Measurements from ENCODE around the gene STX17. TPM values are rescaled to one million over a fixed set of nuclear protein-coding genes. Genes with fewer than 3 reads are reported as not detected.

The STX17 gene
- total and polyA plus RNA-seq, 10 of the 15 experiments (the other 5 are each of a cell fraction or from before 2014, with no cell fraction given), result 11.5 to 29.3 (median 20.0) TPM

- FAIRE-seq, result no peak
- no TSS peak for BruUV-seq (replicated peaks)
- Histone ChIP-seq H3K27ac (ENCODE audit: control insufficient read depth, insufficient read depth) (no peak overlapping the region), H3K9me3 (replicated peaks; ENCODE audit: control insufficient read depth, insufficient read depth, low read length) (no peaks in the 10 kb centered on the region), H3K4me1 (ENCODE audit: control insufficient read depth, insufficient read depth, low read length) (peaks cover 18% of the 10 kb centered on the region), H3K4me3 (no peak overlapping the region), H3K36me3 (ENCODE audit: control insufficient read depth in 2 of 2, insufficient read depth in 2 of 2, low read length in 1 of 2) (no peaks in the 10 kb centered on the region), H3K9ac (ENCODE audit: control insufficient read depth, insufficient read depth, low read length) (no peak overlapping the region), H3K27me3 (replicated peaks in 1 of 2; ENCODE audit: control insufficient read depth in 2 of 2, insufficient read depth in 2 of 2, low read length in 1 of 2) (no peaks in the 10 kb centered on the region), H3K79me2 (ENCODE audit: control insufficient read depth, insufficient read depth, low read length) (no peaks in the 10 kb centered on the region), H2AFZ (ENCODE audit: control insufficient read depth, low read depth, low read length) (no peak overlapping the region), H4K20me1 (ENCODE audit: control insufficient read depth, insufficient read depth) (no peaks in the 10 kb centered on the region), H3K4me2 (ENCODE audit: control insufficient read depth, insufficient read depth) (peak overlapping the region; percentile 5; the same call in 1 of the 2 replicates)
- intact Hi-C loops (cut with micrococcal nuclease; ENCODE audit: unreplicated experiment), result loop anchor here (2.0 kb wide), 1 partner anchor 39 kb away; the partner anchor contains the start of gene STX17
- ChIA-PET SMC1A (ENCODE audit: uncharacterized antibody, unreplicated experiment) (interaction anchor here (1.2 to 1.5 kb wide), 2 partner anchors 32 to 43 kb away, joined by 3 to 4 read pairs; no protein-coding TSS in a partner anchor), RAD21 (ENCODE audit: unreplicated experiment) (interaction anchor here (1.3 kb wide), 1 partner anchor 17 kb away, joined by 3 read pairs; no protein-coding TSS in a partner anchor), CTCF (no interaction called here), POLR2A (interaction anchor here (1.1 kb wide), 1 partner anchor 585 kb away, joined by 3 read pairs; no protein-coding TSS in a partner anchor)
- no peak for DNase-seq (ENCODE audit: low read depth, low spot score)
- ATAC-seq, result peak; percentile 91
- TF ChIP-seq BMI1 (IDR thresholded peaks at IDR 0.05; ENCODE audit: borderline replicate concordance) (0 out of 2 replicates have a peak, but pooled peaks have one; percentile 32), NBN (IDR thresholded peaks at IDR 0.05) (no peak), BCL11A (IDR thresholded peaks at IDR 0.05; ENCODE audit: low read depth, low read length) (0 out of 2 replicates have a peak, but pooled peaks have one; percentile 12), RCOR1 (conservative IDR thresholded peaks at IDR 0.05; ENCODE audit: low read depth, low read length) (no peak), ZBTB11 (CRISPR knock-in tag; IDR thresholded peaks at IDR 0.05) (no peak), MTA2 (IDR thresholded peaks at IDR 0.05; ENCODE audit: low read depth) (peak; percentile 79), CHD2 (IDR thresholded peaks at IDR 0.05; ENCODE audit: borderline replicate concordance, low read depth, low read length) (no peak), RUNX3 (IDR thresholded peaks at IDR 0.05; ENCODE audit: low read length) (peak; percentile 54), CEBPB (IDR thresholded peaks at IDR 0.05; ENCODE audit: borderline replicate concordance in 1 of 2, low read depth in 2 of 2, low read length in 2 of 2) (no peak), MEF2B (IDR thresholded peaks at IDR 0.05; ENCODE audit: partially characterized antibody, poor library complexity, severe bottlenecking) (no peak), MAX (IDR thresholded peaks at IDR 0.05; ENCODE audit: low read depth, low read length) (no peak), SPI1 (IDR thresholded peaks at IDR 0.05; ENCODE audit: borderline replicate concordance, insufficient read depth, low read depth, low read length) (peak; percentile 59; the same call in 1 of the 2 replicates), SIX5 (IDR thresholded peaks at IDR 0.05; ENCODE audit: low read depth, low read length, severe bottlenecking) (no peak), JUNB (IDR thresholded peaks at IDR 0.05) (peak; percentile 38; the same call in 1 of the 2 replicates)
- TF ChIP-seq, protein P1, sequence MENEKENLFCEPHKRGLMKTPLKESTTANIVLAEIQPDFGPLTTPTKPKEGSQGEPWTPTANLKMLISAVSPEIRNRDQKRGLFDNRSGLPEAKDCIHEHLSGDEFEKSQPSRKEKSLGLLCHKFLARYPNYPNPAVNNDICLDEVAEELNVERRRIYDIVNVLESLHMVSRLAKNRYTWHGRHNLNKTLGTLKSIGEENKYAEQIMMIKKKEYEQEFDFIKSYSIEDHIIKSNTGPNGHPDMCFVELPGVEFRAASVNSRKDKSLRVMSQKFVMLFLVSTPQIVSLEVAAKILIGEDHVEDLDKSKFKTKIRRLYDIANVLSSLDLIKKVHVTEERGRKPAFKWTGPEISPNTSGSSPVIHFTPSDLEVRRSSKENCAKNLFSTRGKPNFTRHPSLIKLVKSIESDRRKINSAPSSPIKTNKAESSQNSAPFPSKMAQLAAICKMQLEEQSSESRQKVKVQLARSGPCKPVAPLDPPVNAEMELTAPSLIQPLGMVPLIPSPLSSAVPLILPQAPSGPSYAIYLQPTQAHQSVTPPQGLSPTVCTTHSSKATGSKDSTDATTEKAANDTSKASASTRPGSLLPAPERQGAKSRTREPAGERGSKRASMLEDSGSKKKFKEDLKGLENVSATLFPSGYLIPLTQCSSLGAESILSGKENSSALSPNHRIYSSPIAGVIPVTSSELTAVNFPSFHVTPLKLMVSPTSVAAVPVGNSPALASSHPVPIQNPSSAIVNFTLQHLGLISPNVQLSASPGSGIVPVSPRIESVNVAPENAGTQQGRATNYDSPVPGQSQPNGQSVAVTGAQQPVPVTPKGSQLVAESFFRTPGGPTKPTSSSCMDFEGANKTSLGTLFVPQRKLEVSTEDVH (IDR thresholded peaks at IDR 0.05; ENCODE audit: low read depth, partially characterized antibody), result no peak
- in situ Hi-C loops (cut with MboI), result no loop called here
Observed at GRCh38 chr9:99867968-99868367, 38.5 kb upstream of the STX17 start.
